Bladder microvascular endothelial cell (primary cell): Measurements from ENCODE around the gene CAMK2G. TPM values are rescaled to one million over a fixed set of nuclear protein-coding genes. Genes with fewer than 3 reads are reported as not detected.

ENCODE experiments used
- total RNA-seq: library from RNA; depleted of rRNA; stranded (reverse); fragments of >200 nt; gene quantifications from 2 replicates; pipeline ENCODE4 v1.2.3, GENCODE V29; 2014

Gene CAMK2G
- total RNA-seq: 25.4 and 30.6 TPM in 2 replicates

DNA sequence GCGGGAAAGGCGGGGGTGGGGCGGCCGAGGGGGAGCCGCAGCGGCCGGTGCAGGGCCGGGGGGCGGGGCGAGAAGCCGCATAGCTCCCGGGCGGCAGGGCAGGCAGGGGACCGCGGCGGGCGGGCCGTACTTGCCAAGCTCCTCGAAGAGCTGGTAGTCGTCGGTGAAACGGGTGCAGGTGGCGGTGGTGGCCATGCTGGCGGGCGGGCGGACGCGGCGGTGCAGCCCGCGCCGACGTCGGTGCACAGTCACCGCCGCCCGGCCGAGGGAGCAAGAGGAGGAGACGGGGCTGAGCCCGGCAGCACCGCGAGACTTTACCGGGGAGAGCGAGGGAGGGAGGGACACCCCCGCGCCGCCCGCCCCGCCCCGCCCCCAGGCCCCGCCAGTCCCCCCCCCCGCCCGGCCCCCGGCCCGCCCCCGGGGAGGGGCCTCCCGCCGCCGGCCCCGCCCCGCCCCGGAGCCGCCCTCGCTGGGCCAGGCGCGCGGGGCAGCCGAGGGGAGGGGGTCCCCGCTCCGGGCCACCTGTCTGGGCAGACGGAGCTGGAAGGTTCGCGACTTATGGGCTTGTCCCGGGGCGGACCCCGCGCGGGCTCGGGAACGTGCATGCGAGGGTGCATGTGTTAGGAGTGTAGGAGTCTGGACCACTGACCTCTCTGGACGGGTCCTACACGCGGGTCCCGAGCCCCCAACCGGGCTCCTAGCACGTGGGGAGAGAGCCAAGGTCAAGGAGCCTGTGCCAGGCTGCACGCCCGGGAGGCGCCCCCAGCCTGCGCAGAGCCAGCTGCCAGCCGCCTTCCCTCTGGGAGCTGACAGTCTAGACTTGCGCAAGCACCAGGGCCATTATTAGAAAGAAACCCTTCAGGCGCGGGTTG is at the start of gene CAMK2G:
TSS of gene CAMK2G (minus strand) at position 289 of the 872 bp plus-strand sequence. CDS start at position 195, 94 bp downstream.

DNA sequence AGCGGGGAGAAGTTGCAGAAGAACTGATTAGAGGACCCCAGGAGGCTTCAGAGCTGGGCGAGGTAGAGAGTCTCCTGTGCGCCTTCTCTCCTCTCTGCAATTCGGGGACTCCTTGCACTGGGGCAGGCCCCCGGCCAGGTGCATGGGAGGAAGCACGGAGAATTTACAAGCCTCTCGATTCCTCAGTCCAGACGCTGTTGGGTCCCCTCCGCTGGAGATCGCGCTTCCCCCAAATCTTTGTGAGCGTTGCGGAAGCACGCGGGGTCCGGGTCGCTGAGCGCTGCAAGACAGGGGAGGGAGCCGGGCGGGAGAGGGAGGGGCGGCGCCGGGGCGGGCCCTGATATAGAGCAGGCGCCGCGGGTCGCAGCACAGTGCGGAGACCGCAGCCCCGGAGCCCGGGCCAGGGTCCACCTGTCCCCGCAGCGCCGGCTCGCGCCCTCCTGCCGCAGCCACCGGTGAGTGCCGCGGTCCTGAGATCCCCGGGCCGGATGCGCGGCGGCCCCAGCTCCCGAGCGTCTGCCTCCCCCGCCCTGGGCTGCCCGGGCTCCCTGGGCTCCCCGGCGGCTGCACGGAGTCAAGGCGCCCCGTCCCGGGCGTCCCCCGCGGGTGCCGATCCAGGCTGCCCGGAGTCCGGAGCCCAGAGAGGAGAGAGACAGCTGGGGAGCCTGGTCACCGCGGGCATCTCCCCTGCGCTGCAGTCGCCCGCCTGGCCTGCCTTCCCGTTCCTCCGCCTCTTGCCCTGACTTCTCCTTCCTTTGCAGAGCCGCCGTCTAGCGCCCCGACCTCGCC is 36.6 kb upstream of the CAMK2G start, which contains the start of gene PLAU:
TSS of gene PLAU (plus strand) at position 369 of the 789 bp plus-strand sequence. CDS start 424 bp downstream, outside the sequence.

DNA sequence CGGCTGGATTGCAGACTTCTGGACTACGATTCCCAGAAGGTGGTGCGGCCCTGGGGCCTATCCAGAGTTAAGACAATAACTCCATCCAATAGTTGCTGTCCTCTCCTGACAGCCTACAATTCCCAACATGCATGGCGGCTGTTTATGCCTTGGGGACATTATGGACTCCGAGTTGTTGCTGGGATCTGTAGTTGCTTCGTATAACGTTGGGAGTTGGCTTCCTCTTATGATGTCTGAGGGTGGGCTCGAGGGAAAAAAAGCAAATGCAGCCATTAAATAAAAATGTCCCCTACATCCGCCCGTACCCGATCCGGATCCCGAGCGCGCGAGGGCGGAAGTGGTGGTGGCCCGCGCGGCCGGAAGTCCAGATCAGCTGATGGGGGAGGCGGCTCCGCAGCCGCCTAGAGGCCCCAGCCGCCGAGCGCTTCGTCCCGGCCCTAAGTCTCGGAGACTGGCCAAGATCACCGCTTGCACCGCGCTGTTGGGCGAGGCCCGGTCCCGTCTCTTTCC is 89.1 kb downstream of the CAMK2G start, which contains the start of gene ZSWIM8:
TSS of gene ZSWIM8 (plus strand) at position 396 of the 510 bp plus-strand sequence. CDS start 273 bp downstream, outside the sequence.

DNA sequence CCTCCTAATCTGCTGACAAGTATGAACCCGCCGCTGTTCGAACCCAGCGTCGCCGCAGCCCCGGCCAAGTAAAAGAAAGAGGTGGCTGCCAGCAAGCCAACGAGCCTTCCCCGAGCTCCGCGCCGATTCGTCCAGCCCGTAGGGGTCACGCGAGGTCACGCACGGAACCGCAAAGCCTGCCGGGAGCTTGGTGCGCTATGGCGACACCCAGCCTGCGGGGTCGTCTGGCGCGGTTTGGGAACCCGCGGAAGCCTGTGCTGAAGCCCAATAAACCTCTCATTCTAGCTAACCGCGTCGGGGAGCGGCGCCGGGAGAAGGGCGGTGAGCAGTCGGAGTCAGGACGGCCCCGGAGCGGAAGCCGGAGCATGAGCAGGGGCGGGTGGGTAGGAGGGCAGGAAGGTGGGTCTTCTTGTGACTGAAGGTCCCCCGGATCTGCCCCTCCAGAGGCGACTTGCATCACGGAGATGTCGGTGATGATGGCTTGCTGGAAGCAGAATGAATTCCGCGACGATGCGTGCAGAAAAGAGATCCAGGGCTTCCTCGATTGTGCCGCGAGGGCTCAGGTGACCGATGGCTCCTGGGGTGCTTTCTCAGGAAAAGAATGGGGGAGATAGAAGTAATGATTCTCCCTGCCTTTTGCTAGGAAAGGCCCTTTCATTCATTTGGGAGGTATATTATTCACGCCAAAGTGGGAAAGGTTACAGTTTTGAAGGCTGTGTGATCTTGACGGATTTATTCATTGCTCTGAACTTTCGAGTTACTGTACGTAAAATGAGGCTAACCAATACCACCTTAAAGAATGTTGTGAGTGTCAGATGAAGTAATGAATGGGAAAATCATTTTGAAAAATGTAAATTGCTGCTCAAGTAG is 92.2 kb downstream of the CAMK2G start, which contains the start of gene CHCHD1:
TSS of gene CHCHD1 (plus strand) at position 170 of the 870 bp plus-strand sequence. CDS start at position 198, 28 bp downstream.

Other genes starting within 250 kb of the CAMK2G start
- not detected in 2 replicates for gene MYOZ1, start 233.1 kb downstream of the CAMK2G start, total RNA-seq
- under 0.01 TPM in 1 of 2 replicates, not detected in the other for gene SYNPO2L, start 218.5 kb downstream of the CAMK2G start, total RNA-seq
- 0.81 and 4.0 TPM in 2 replicates for gene AGAP5, start 176.4 kb downstream of the CAMK2G start, total RNA-seq
- gene SEC24C, start 130.2 kb downstream of the CAMK2G start, total RNA-seq: 46.6 and 115 TPM in 2 replicates
- 19.6 and 23.0 TPM in 2 replicates for gene CHCHD1, start 92.5 kb downstream of the CAMK2G start, total RNA-seq
- gene ZSWIM8, start 88.9 kb downstream of the CAMK2G start, total RNA-seq: 31.6 and 71.6 TPM in 2 replicates
- gene NDST2, start 63.0 kb downstream of the CAMK2G start, total RNA-seq: 5.5 and 17.4 TPM in 2 replicates
- 31.4 and 34.8 TPM in 2 replicates for gene PLAU, start 36.6 kb upstream of the CAMK2G start, total RNA-seq
- gene VCL, start 123.6 kb upstream of the CAMK2G start, total RNA-seq: 80.1 and 171 TPM in 2 replicates